ENCODE measurements around the gene SATB2. TPM values are rescaled to one million over a fixed set of nuclear protein-coding genes. Genes with fewer than 3 reads are reported as not detected.

Gene SATB2
- total and polyA plus RNA-seq, 2 experiments from 2014 or later, result 3.0 to 9.9 TPM

DNA sequence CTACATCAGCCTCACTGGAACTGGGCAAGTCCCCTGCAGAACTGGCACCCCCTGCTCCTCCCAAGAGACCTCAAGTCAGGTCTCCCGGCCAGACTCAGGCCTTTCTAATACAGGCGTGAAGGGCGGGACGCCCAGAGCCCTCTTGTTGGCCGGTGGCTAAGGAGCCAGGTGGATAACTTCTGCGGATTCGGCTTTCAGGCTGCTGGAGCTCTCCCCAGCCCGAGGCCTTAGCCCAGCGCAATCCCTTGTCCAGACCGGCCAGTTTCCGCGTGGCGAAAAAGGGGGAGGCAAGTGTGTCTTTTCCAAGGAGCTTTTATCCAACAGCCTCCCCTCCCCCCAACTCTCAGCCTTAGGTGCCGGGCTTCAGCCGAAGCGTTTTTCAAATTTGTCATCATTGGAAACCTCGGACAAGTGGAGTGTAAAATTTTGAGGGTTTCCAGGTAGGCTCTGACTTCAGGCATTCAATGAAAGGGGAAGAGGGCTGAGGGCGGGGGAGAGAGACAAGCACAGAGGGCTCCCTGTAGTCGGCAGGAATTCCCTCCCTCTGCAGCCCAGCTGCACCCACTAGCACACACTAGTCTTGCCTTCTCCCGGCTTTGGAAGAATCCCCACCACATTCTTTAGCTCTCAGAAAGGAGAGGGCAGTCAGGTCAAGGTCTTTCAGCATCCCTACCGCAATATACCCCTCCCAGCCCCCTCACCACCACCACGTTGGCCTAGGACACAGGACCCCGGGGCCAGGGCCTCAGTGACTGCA lies 9.5 kb upstream of the SATB2 start:
- no peak overlapping the region for H3K27ac ChIP-seq
- H3K9ac ChIP-seq, result no peak overlapping the region
- H3K79me2 ChIP-seq (ENCODE audit: insufficient read depth), result no peaks in the 10 kb centered on the region
- no peaks in the 10 kb centered on the region for H3F3A ChIP-seq (ENCODE audit: insufficient read depth)
- H3K9me2 ChIP-seq (ENCODE audit: insufficient read depth), result no peaks in the 10 kb centered on the region
- H3K4me1 ChIP-seq (ENCODE audit: insufficient read depth), result no peaks in the 10 kb centered on the region; the same call in 1 of the 2 replicates
- TF ChIP-seq EZH2phosphoT487 (IDR thresholded peaks at IDR 0.05; ENCODE audit: insufficient read depth, low read depth) (no peak), EZH2 (IDR thresholded peaks at IDR 0.05; ENCODE audit: insufficient read depth, poor library complexity, severe bottlenecking) (no peak)
- no peak for DNase-seq
- H3K9me3 ChIP-seq (ENCODE audit: low read depth), result no peaks in the 10 kb centered on the region
- no peaks in the 10 kb centered on the region for H4K20me1 ChIP-seq (ENCODE audit: insufficient read depth)
- H3K27me3 ChIP-seq (replicated peaks; ENCODE audit: insufficient read depth), result peaks cover 21% of the 10 kb centered on the region
- no peaks in the 10 kb centered on the region for H3K36me3 ChIP-seq (ENCODE audit: low read depth)
- no peak overlapping the region for H3K4me2 ChIP-seq (ENCODE audit: unreplicated experiment)
- H2AFZ ChIP-seq, result no peak overlapping the region
- in situ Hi-C loops (cut with MboI), result no loop called here
- 84 to 87% methylated on average over 23 of the region's 23 CpGs for WGBS, 2 experiments (ENCODE audit: low coverage in 1 of 2, low lambda C conversion rate in 2 of 2, missing lambda C conversion rate in 2 of 2)
- no peak overlapping the region for H3K4me3 ChIP-seq

GRCh38 chr2:199466692-199467065 lies 8.9 kb upstream of the SATB2 start:
- H3K9ac ChIP-seq, result no peak overlapping the region
- H2AFZ ChIP-seq, result no peak overlapping the region
- no peaks in the 10 kb centered on the region for H4K20me1 ChIP-seq (ENCODE audit: insufficient read depth)
- 92 to 98% methylated on average over 6 of the region's 6 CpGs for WGBS, 2 experiments (ENCODE audit: low coverage in 1 of 2, low lambda C conversion rate in 2 of 2, missing lambda C conversion rate in 2 of 2)
- no peaks in the 10 kb centered on the region for H3F3A ChIP-seq (ENCODE audit: insufficient read depth)
- no peak overlapping the region for H3K27ac ChIP-seq
- H3K9me3 ChIP-seq (ENCODE audit: low read depth), result no peaks in the 10 kb centered on the region
- in situ Hi-C loops (cut with MboI), result no loop called here
- no peak for TF ChIP-seq EZH2 (IDR thresholded peaks at IDR 0.05; ENCODE audit: insufficient read depth, poor library complexity, severe bottlenecking)
- H3K27me3 ChIP-seq (replicated peaks; ENCODE audit: insufficient read depth), result peaks cover 17% of the 10 kb centered on the region
- H3K36me3 ChIP-seq (ENCODE audit: low read depth), result no peaks in the 10 kb centered on the region
- DNase-seq, result no peak
- H3K4me1 ChIP-seq (ENCODE audit: insufficient read depth), result no peaks in the 10 kb centered on the region; the same call in 1 of the 2 replicates
- H3K4me2 ChIP-seq (ENCODE audit: unreplicated experiment), result no peak overlapping the region
- H3K9me2 ChIP-seq (ENCODE audit: insufficient read depth), result no peaks in the 10 kb centered on the region
- H3K4me3 ChIP-seq, result no peak overlapping the region
- peaks cover 3% of the 10 kb centered on the region for H3K79me2 ChIP-seq (ENCODE audit: insufficient read depth)

DNA sequence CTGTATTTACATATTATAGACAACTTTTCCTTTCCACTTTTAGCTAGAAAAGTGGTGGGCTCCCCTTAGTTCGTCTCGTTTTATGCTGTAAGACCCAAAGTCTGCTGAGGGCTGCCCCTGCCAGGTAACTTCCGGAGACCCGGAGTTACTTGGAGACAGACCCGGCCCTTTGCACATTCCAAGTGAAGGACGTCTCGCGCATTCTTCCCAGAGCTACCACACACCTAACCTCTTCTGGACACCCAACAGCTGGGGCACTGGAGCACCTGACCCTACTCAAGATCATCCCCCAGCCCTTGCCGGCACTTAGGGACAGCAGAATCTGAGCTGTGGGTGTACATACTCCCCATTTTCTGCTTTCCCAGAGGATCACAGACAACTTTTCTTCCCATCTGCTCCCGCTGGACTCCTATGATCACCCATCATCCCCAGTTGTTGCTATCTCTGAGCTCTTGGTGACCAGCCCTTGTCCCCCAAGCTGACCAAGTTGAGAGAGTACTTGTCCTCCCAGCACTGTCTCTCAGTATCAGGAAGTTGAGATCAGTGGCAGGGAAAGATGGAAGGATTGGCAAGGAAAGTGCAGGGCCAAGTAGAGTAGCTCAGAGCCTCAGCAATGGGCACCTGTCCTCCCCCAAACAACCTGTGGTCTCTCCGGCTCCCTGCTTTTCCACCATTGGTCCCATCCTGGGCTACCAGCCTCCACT lies 8.4 kb upstream of the SATB2 start:
- Histone ChIP-seq H3K9ac (no peak overlapping the region), H2AFZ (no peak overlapping the region), H3K79me2 (ENCODE audit: insufficient read depth) (peaks cover 9% of the 10 kb centered on the region), H3F3A (ENCODE audit: insufficient read depth) (peaks cover 5% of the 10 kb centered on the region; the same call in 1 of the 2 replicates), H3K27ac (no peak overlapping the region), H3K4me1 (ENCODE audit: insufficient read depth) (peaks cover 3% of the 10 kb centered on the region), H3K4me2 (ENCODE audit: unreplicated experiment) (no peak overlapping the region), H3K9me2 (ENCODE audit: insufficient read depth) (no peaks in the 10 kb centered on the region), H3K9me3 (ENCODE audit: low read depth) (no peaks in the 10 kb centered on the region), H3K4me3 (no peak overlapping the region), H3K27me3 (replicated peaks; ENCODE audit: insufficient read depth) (peaks cover 17% of the 10 kb centered on the region), H4K20me1 (ENCODE audit: insufficient read depth) (no peaks in the 10 kb centered on the region), H3K36me3 (ENCODE audit: low read depth) (no peaks in the 10 kb centered on the region)
- in situ Hi-C loops (cut with MboI), result no loop called here
- TF ChIP-seq EZH2 (IDR thresholded peaks at IDR 0.05; ENCODE audit: insufficient read depth, poor library complexity, severe bottlenecking) (no peak), EZH2phosphoT487 (IDR thresholded peaks at IDR 0.05; ENCODE audit: insufficient read depth, low read depth) (no peak)
- DNase-seq, result no peak
- WGBS, 2 experiments (ENCODE audit: low coverage in 1 of 2, low lambda C conversion rate in 2 of 2, missing lambda C conversion rate in 2 of 2), result 84 to 92% methylated on average over 11 of the region's 11 CpGs

DNA sequence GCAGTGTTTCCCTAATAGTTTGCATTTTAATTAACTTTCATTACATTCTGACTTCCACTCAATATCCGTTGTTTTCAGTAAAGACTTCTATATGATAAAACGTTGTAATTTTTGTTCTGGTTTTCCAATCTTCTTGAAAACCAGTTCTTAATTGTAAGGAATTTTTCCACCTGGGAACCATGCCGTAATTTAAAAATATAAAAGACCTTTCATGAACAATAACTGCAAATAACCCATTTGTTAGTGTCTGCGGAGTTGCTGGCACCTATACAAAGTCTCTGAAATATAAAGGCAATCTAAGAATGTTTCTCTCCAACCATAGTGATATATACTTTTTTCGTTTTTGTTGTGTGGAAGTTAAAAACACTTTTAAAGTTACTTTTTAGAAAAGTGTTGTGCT lies 7.7 kb upstream of the SATB2 start:
- Histone ChIP-seq H2AFZ (no peak overlapping the region), H3K4me2 (ENCODE audit: unreplicated experiment) (no peak overlapping the region), H3K9me3 (ENCODE audit: low read depth) (no peaks in the 10 kb centered on the region), H3K4me1 (ENCODE audit: insufficient read depth) (peaks cover 9% of the 10 kb centered on the region), H3K4me3 (no peak overlapping the region), H3K27me3 (replicated peaks; ENCODE audit: insufficient read depth) (peaks cover 11% of the 10 kb centered on the region), H3K9ac (no peak overlapping the region), H3K79me2 (ENCODE audit: insufficient read depth) (peaks cover 15% of the 10 kb centered on the region), H3K9me2 (ENCODE audit: insufficient read depth) (no peaks in the 10 kb centered on the region), H3F3A (ENCODE audit: insufficient read depth) (peaks cover 12% of the 10 kb centered on the region), H3K36me3 (ENCODE audit: low read depth) (no peaks in the 10 kb centered on the region), H4K20me1 (ENCODE audit: insufficient read depth) (no peaks in the 10 kb centered on the region), H3K27ac (no peak overlapping the region)
- TF ChIP-seq EZH2 (IDR thresholded peaks at IDR 0.05; ENCODE audit: insufficient read depth, poor library complexity, severe bottlenecking), result no peak
- no peak for TF ChIP-seq EZH2phosphoT487 (IDR thresholded peaks at IDR 0.05; ENCODE audit: insufficient read depth, low read depth)
- DNase-seq, result no peak
- in situ Hi-C loops (cut with MboI), result no loop called here
- 90 to 94% methylated on average over 5 of the region's 5 CpGs for WGBS, 2 experiments (ENCODE audit: low coverage in 1 of 2, low lambda C conversion rate in 2 of 2, missing lambda C conversion rate in 2 of 2)

All from GM23248 (cell line).